BE2C (cell line): ENCODE results near the gene CIBAR2.

Experiments used
- DNase-seq: peaks from one replicate; pipeline ENCODE4 v3.0.0-alpha.2; 2020
- H3K27me3 ChIP-seq: fragments of 250-450 bp; sonication (Bioruptor Pico); 2 replicates; pipeline ENCODE4 v1.5.1; 2020; ENCODE audit warnings: mild to moderate bottlenecking
- H3K36me3 ChIP-seq: fragments of 250-450 bp; sonication (Bioruptor Pico); 2 replicates; pipeline ENCODE4 v1.5.1; 2020; ENCODE audit warnings: mild to moderate bottlenecking
- H3K4me1 ChIP-seq: fragments of 250-450 bp; sonication (Bioruptor Pico); 2 replicates; pipeline ENCODE4 v1.5.1; 2020
- H3K4me3 ChIP-seq: 2 replicates; pipeline ENCODE4 v1.5.1; 2011; ENCODE audit warnings: low read depth, low read length
- H3K9me3 ChIP-seq: fragments of 250-450 bp; sonication (Bioruptor Pico); 2 replicates; pipeline ENCODE4 v1.5.1; 2020
- CTCF ChIP-seq: IDR thresholded peaks from 2 replicates; pipeline ENCODE4 v1.5.1; 2012; ENCODE audit warnings: mild to moderate bottlenecking, low read depth, low read length

Gene CIBAR2

GRCh38 chr16:85094176-85094805 lies 18.0 kb downstream of the CIBAR2 start:
- no peaks in the 10 kb centered on the region for H3K27me3 ChIP-seq
- no peak for TF ChIP-seq CTCF
- H3K36me3 ChIP-seq: no peaks in the 10 kb centered on the region
- DNase-seq: no peak
- H3K4me1 ChIP-seq: peaks cover 5% of the 10 kb centered on the region
- no peaks in the 10 kb centered on the region for H3K9me3 ChIP-seq
- H3K4me3 ChIP-seq: no peak overlapping the region

DNA sequence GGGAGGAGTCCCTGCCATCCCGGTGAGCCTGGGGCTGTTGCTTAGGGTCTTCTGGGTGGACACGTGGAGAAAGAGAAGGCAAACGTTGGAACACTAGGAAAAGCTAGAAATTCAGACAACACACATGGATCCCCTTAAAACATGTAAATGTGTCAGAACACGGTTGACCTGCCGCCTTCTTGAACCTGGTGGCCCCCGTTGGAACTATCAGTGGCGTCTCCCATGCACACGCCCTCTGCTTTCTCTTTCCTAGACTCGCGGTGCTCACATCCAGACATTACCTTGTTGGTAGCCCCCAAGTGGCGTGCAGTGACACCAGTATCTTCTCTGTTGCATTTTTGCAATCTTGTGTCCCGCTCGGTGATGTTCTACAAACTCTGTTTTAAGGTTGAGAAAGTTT lies 18.6 kb downstream of the CIBAR2 start:
- Histone ChIP-seq H3K9me3 (no peaks in the 10 kb centered on the region), H3K36me3 (no peaks in the 10 kb centered on the region), H3K27me3 (no peaks in the 10 kb centered on the region), H3K4me3 (no peak overlapping the region), H3K4me1 (peaks cover 5% of the 10 kb centered on the region)
- no peak for TF ChIP-seq CTCF
- no peak for DNase-seq

DNA sequence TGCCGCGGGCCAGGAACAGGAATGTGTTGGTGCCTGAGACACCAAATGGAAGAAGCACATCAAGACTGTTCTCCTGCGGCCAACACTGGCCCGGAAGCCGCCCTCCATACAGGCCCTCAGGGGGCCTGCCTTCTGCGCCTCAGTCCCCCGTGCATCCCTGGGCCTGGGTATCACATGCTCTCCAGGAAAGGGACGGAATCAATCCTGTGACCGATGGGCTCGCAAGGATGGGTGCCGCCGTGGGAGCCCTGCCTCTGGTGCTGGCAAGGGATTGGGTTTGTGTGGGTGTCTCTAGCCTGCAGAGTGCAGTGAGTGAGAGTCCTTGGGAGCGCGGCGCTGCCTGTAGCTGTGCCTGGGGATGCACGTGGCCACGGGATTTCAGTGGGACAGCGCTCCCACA lies 19.4 kb downstream of the CIBAR2 start:
- Histone ChIP-seq H3K4me3 (no peak overlapping the region), H3K4me1 (peaks cover 5% of the 10 kb centered on the region), H3K36me3 (no peaks in the 10 kb centered on the region), H3K27me3 (no peaks in the 10 kb centered on the region), H3K9me3 (no peaks in the 10 kb centered on the region)
- no peak for TF ChIP-seq CTCF
- no peak for DNase-seq

- no peak for TF ChIP-seq CTCF
- H3K36me3 ChIP-seq: no peaks in the 10 kb centered on the region
- H3K9me3 ChIP-seq: no peaks in the 10 kb centered on the region
- H3K4me1 ChIP-seq: peaks cover 5% of the 10 kb centered on the region
- no peaks in the 10 kb centered on the region for H3K27me3 ChIP-seq
- H3K4me3 ChIP-seq: no peak overlapping the region
- DNase-seq: no peak
Observed at GRCh38 chr16:85092309-85092708, 20.0 kb downstream of the CIBAR2 start.

GRCh38 chr16:85091522-85091910 lies 20.8 kb downstream of the CIBAR2 start:
- Histone ChIP-seq H3K4me1 (peaks cover 10% of the 10 kb centered on the region), H3K4me3 (no peak overlapping the region), H3K27me3 (no peaks in the 10 kb centered on the region), H3K36me3 (no peaks in the 10 kb centered on the region), H3K9me3 (no peaks in the 10 kb centered on the region)
- no peak for DNase-seq
- TF ChIP-seq CTCF: no peak

DNA sequence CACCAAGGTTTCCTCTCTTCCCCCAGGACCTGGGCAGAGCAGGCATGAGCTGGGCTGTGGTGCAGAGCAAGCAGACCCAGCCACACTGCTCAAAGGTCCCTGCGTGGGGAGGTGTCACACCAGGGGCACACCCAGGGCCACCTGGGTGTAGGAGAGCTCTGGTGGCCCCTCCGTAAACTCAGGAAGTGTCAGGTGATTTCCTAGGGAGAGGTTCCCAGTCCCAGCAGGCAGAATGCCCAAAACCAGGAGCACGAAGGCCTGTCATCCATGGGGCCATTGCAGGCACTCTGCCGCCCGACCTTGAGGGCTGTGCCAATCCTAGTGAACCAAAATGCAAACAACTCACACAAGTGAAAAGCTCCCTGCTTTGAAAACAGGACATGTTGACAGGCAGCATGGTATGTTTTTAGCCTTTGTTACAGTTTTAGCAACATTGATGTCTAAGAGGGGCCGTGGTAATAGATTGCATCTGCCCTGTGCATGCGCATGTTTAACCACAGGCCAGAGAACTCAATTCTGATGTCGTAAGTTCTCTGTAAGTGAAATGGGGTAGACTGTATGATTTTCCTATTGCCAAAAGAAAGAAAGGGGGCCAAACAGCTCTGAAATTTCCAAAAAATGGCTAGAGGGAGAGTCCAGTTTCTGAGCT lies 21.3 kb downstream of the CIBAR2 start:
- Histone ChIP-seq H3K4me1 (peaks cover 10% of the 10 kb centered on the region), H3K9me3 (no peaks in the 10 kb centered on the region), H3K36me3 (no peaks in the 10 kb centered on the region), H3K27me3 (no peaks in the 10 kb centered on the region), H3K4me3 (no peak overlapping the region)
- no peak for DNase-seq
- no peak for TF ChIP-seq CTCF
